ENCODE data around the gene RAB8B. TPM values are rescaled to one million over a fixed set of nuclear protein-coding genes. Genes with fewer than 3 reads are reported as not detected.

RAB8B gene
- total and polyA plus RNA-seq, 9 of the 15 experiments (the other 6 are each of a cell fraction or from before 2014, with no cell fraction given) = 7.8 to 32.1 (median 24.2) TPM

DNA sequence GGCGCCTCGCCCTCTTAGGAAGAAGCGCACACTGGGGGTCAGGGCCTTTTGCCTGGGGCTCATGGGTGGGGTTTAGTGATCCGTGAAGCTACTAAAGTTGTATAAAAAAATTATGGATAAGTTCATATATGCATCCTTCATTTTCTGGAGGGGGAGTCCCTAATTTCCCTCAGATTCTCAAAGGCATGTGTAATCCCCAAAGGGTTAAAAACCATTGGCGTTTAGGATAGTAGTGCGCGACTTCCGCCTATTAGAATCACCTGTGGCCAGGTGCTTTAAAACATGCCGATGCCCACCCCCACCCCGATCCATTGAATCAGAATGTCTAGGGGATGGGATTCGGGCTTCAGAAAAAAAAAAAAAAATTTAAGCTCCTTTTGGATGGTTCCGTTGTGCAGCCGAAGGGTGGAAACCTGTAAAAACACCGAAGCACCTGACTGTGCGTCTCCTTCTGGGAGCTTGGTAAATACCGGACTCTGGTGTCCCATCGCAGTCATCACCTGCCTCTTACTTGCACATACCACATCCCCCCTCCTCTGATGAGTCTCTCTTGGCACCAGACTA, 88.6 kb downstream of the RAB8B start:
- peak overlapping the region; percentile 65 for H3K4me3 ChIP-seq
- intact Hi-C loops (cut with micrococcal nuclease) = loop anchor here (2.0 to 5.0 kb wide), 2 partner anchors 86 to 121 kb away; partner anchors contain the start of gene RPS27L
- H3K9ac ChIP-seq (ENCODE audit: insufficient read depth in 1 of 2, low read depth in 2 of 2, low read length in 2 of 2) = peak overlapping the region; percentile 75 to 94
- peak in 1 of 4 experiments; percentile 16 for DNase-seq (ENCODE audit: extremely low read depth in 1 of 4, low spot score in 3 of 4)
- 0 out of 3 replicates have a peak, but pooled peaks cover 3% of the 10 kb centered on the region for H3K36me3 ChIP-seq (ENCODE audit: control insufficient read depth, insufficient read depth, low read length)
- ChIA-PET CTCF (ENCODE audit: low intra/inter-chr PET ratio) (no interaction called here), POLR2A (interaction anchor here (0.5 to 1.4 kb wide), 6 partner anchors 10 to 746 kb away, joined by 3 to 6 read pairs (median 3); partner anchors contain the start of gene USP3)
- H3K9me1 ChIP-seq (ENCODE audit: control insufficient read depth, insufficient read depth, low read length) = no peaks in the 10 kb centered on the region
- H3K27ac ChIP-seq (ENCODE audit: extremely low read depth, low read depth, low read length) = peak overlapping the region; percentile 76; the same call in 2 of the 3 replicates
- TF ChIP-seq, protein P1, sequence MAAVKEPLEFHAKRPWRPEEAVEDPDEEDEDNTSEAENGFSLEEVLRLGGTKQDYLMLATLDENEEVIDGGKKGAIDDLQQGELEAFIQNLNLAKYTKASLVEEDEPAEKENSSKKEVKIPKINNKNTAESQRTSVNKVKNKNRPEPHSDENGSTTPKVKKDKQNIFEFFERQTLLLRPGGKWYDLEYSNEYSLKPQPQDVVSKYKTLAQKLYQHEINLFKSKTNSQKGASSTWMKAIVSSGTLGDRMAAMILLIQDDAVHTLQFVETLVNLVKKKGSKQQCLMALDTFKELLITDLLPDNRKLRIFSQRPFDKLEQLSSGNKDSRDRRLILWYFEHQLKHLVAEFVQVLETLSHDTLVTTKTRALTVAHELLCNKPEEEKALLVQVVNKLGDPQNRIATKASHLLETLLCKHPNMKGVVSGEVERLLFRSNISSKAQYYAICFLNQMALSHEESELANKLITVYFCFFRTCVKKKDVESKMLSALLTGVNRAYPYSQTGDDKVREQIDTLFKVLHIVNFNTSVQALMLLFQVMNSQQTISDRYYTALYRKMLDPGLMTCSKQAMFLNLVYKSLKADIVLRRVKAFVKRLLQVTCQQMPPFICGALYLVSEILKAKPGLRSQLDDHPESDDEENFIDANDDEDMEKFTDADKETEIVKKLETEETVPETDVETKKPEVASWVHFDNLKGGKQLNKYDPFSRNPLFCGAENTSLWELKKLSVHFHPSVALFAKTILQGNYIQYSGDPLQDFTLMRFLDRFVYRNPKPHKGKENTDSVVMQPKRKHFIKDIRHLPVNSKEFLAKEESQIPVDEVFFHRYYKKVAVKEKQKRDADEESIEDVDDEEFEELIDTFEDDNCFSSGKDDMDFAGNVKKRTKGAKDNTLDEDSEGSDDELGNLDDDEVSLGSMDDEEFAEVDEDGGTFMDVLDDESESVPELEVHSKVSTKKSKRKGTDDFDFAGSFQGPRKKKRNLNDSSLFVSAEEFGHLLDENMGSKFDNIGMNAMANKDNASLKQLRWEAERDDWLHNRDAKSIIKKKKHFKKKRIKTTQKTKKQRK (IDR thresholded peaks at IDR 0.05; ENCODE audit: borderline replicate concordance, low read depth, low read length) = no peak
- peak; percentile 2 for TF ChIP-seq PHF20 (IDR thresholded peaks at IDR 0.05; ENCODE audit: partially characterized antibody)
- 0 out of 2 replicates have a peak, but pooled peaks have one; percentile 8 for TF ChIP-seq CXXC5 (CRISPR knock-in tag; IDR thresholded peaks at IDR 0.05)
- TF ChIP-seq CEBPB (tag; IDR thresholded peaks at IDR 0.05) = no peak
- TF ChIP-seq MYC (IDR thresholded peaks at IDR 0.05; ENCODE audit: low read depth, low read length) = no peak
- TF ChIP-seq MYC (CRISPR knock-in tag; IDR thresholded peaks at IDR 0.05; ENCODE audit: borderline replicate concordance, low read depth) = 0 out of 2 replicates have a peak, but pooled peaks have one; percentile 6
- TF ChIP-seq, protein P2, sequence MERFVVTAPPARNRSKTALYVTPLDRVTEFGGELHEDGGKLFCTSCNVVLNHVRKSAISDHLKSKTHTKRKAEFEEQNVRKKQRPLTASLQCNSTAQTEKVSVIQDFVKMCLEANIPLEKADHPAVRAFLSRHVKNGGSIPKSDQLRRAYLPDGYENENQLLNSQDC (CRISPR knock-in tag; IDR thresholded peaks at IDR 0.05) = no peak
- TF ChIP-seq MTA3 (IDR thresholded peaks at IDR 0.05; ENCODE audit: borderline replicate concordance) = 0 out of 2 replicates have a peak, but pooled peaks have one; percentile 1
- TF ChIP-seq ZKSCAN1 (IDR thresholded peaks at IDR 0.05; ENCODE audit: low read depth, low read length) = 0 out of 2 replicates have a peak, but pooled peaks have one; percentile 17
- no peak for TF ChIP-seq POLR2A (conservative IDR thresholded peaks at IDR 0.05)
- TF ChIP-seq, protein P3, sequence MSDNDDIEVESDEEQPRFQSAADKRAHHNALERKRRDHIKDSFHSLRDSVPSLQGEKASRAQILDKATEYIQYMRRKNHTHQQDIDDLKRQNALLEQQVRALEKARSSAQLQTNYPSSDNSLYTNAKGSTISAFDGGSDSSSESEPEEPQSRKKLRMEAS (CRISPR knock-in tag; IDR thresholded peaks at IDR 0.05) = 0 out of 2 replicates have a peak, but pooled peaks have one; percentile 13
- 0 out of 2 replicates have a peak, but pooled peaks have one; percentile 6 for TF ChIP-seq SP1 (CRISPR knock-in tag; IDR thresholded peaks at IDR 0.05)
- peak; percentile 55; the same call in 1 of the 2 replicates for TF ChIP-seq FOXP1 (CRISPR knock-in tag; IDR thresholded peaks at IDR 0.05)
- in situ Hi-C loops (cut with MboI) = loop anchor here (25.0 kb wide), 1 partner anchor 784 kb away; no protein-coding TSS in a partner anchor
- peak overlapping the region; percentile 72 for H3K4me2 ChIP-seq (ENCODE audit: insufficient read depth, low read length)
- TSS peak; percentile 61 for BruUV-seq (replicated peaks)
- H3K9me3 ChIP-seq (replicated peaks; ENCODE audit: control insufficient read depth, insufficient read depth, low read depth, low read length) = no peaks in the 10 kb centered on the region
- H4K20me1 ChIP-seq (replicated peaks; ENCODE audit: control insufficient read depth, insufficient read depth, low read length) = no peaks in the 10 kb centered on the region
- H3K27me3 ChIP-seq (ENCODE audit: control insufficient read depth in 2 of 2, insufficient read depth in 2 of 2, low read length in 2 of 2) = no peaks in the 10 kb centered on the region
- H2AFZ ChIP-seq (ENCODE audit: low read depth, low read length) = peak overlapping the region; percentile 95
- peaks cover 12 to 18% of the 10 kb centered on the region in 2 experiments; a peak in 4 of 5 replicates for H3K4me1 ChIP-seq (replicated peaks in 1 of 2; ENCODE audit: control insufficient read depth in 2 of 2, insufficient read depth in 2 of 2, low read length in 2 of 2)
- H3K79me2 ChIP-seq (ENCODE audit: control insufficient read depth, insufficient read depth, low read length) = no peaks in the 10 kb centered on the region
- no peak for ATAC-seq
- WGBS (ENCODE audit: insufficient coverage, low coverage, missing lambda C conversion rate) = 52% methylated on average over 14 of the region's 17 CpGs
- no peak for FAIRE-seq
